ENCODE measurements around the gene ALLC.

DNA sequence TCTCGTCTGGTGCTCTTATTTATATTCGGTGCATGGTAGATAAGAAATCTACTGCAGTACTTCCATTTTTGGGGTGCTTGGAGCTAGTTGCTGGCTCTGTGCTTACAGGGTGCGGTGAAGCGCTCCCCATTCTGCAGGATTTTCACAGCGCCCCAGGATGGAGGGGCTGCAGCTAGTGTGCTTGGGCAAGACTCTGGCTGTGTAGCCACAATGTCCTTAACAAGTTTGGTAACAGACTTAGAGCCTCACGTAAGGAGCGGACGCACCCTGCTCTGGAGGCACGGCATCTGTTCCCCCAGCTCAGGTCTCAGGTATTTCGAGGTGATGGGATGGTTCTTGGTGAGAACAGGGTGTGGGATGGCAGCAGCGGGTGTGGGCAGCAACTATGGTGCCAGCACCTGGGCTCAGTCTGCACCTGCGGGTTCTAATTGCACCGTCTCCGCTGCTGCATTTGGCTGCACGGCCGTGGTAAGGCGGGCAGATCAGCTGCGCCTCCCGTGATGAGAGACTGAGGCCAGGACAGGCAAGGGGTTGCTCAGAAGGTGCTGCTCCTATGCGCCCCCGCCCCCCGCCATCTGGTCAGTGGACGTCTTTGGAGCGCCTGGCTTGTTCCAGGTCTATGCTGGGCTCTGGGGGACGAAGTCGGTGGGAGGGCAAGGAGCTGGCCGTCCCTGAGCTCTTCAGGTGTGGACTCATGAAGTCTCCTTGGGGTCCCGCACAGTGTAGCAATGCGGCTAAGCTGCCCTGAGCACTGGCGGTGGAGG is 20.1 kb upstream of the ALLC start:
- TF ChIP-seq POLR2AphosphoS5 (IDR thresholded peaks at IDR 0.05) (no peak), POLR2A (IDR thresholded peaks at IDR 0.05) (no peak), EP300 (IDR thresholded peaks at IDR 0.05) (no peak)
- TF ChIP-seq, protein P1, sequence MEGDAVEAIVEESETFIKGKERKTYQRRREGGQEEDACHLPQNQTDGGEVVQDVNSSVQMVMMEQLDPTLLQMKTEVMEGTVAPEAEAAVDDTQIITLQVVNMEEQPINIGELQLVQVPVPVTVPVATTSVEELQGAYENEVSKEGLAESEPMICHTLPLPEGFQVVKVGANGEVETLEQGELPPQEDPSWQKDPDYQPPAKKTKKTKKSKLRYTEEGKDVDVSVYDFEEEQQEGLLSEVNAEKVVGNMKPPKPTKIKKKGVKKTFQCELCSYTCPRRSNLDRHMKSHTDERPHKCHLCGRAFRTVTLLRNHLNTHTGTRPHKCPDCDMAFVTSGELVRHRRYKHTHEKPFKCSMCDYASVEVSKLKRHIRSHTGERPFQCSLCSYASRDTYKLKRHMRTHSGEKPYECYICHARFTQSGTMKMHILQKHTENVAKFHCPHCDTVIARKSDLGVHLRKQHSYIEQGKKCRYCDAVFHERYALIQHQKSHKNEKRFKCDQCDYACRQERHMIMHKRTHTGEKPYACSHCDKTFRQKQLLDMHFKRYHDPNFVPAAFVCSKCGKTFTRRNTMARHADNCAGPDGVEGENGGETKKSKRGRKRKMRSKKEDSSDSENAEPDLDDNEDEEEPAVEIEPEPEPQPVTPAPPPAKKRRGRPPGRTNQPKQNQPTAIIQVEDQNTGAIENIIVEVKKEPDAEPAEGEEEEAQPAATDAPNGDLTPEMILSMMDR (IDR thresholded peaks at IDR 0.05), result no peak
